IMR-90 (cell line): ENCODE results near the gene OBI1. TPM values are rescaled to one million over a fixed set of nuclear protein-coding genes. Genes with fewer than 3 reads are reported as not detected.

ENCODE experiments used
- ATAC-seq: fragments of 200-7000 bp; cut with Tn5 transposase; 2 replicates; pipeline ENCODE4 v1.9.1; 2020; ENCODE audit warnings: low read depth, mild to moderate bottlenecking, moderate library complexity
- BruUV-seq: library from RNA; stranded (reverse); fragments of 400-500 nt; replicated peaks from 2 replicates; lab custom pipeline; 2021; lab: Mats Ljungman, UMichigan
- CTCF ChIA-PET: fragments of 300-600 bp; formaldehyde crosslinking; extraction: SDS; loops from one replicate; lab custom pipeline; 2021; ENCODE audit warnings: antibody characterized with exemption; lab: Yijun Ruan, JAX
- POLR2A ChIA-PET: fragments of 300-600 bp; sonication (Branson Sonifier 250); formaldehyde crosslinking; loops from one replicate; lab custom pipeline; 2022; ENCODE audit warnings: antibody characterized with exemption; ENCODE audit not compliant: unreplicated experiment; lab: Charles Lee
- DNase-seq: peaks from one replicate; pipeline ENCODE4 v3.0.0; 2013
- H2AFZ ChIP-seq: replicated peaks from 2 replicates; pipeline ENCODE3; 2013; ENCODE audit warnings: low read length, mild to moderate bottlenecking; ENCODE audit not compliant: poor library complexity
- H2AK5ac ChIP-seq: 2 replicates; pipeline ENCODE4 v1.6.1; 2013; ENCODE audit warnings: low read depth, low read length, inconsistent platforms
- H2AK9ac ChIP-seq: replicated peaks from 2 replicates; pipeline ENCODE3; 2013; ENCODE audit warnings: mild to moderate bottlenecking, low read depth, low read length, moderate library complexity; ENCODE audit not compliant: poor library complexity
- H2BK120ac ChIP-seq: 2 replicates; pipeline ENCODE4 v1.6.1; 2013; ENCODE audit warnings: low read depth, low read length, inconsistent platforms
- H2BK15ac ChIP-seq: 3 replicates; pipeline ENCODE4 v1.6.1; 2013; ENCODE audit warnings: low read depth, low read length, inconsistent platforms
- H2BK20ac ChIP-seq: 2 replicates; pipeline ENCODE4 v1.6.1; 2013; ENCODE audit warnings: low read depth, mild to moderate bottlenecking, inconsistent platforms, low read length, moderate library complexity
- H2BK5ac ChIP-seq: 2 replicates; pipeline ENCODE4 v1.6.1; 2013; ENCODE audit warnings: mild to moderate bottlenecking, low read depth, low read length, inconsistent platforms; ENCODE audit not compliant: poor library complexity, severe bottlenecking
- H3K14ac ChIP-seq: replicated peaks from 2 replicates; pipeline ENCODE4 v1.6.1; 2013; ENCODE audit warnings: low read depth, low read length, inconsistent platforms
- H3K18ac ChIP-seq: 2 replicates; pipeline ENCODE4 v1.6.1; 2013; ENCODE audit warnings: low read depth, low read length, control low read depth
- H3K23ac ChIP-seq: 2 replicates; pipeline ENCODE4 v1.6.1; 2013; ENCODE audit warnings: low read depth, low read length, inconsistent platforms
- H3K27ac ChIP-seq: 2 replicates; pipeline ENCODE4 v1.5.1; 2013; ENCODE audit warnings: mild to moderate bottlenecking, control low read depth, low read length; ENCODE audit not compliant: insufficient read depth
- H3K27me3 ChIP-seq: 2 replicates; pipeline ENCODE4 v1.6.1; 2013; ENCODE audit warnings: low read length; ENCODE audit not compliant: control insufficient read depth, insufficient read depth
- H3K36me3 ChIP-seq: 2 replicates; pipeline ENCODE4 v1.6.1; 2013; ENCODE audit warnings: low read length, mixed read lengths; ENCODE audit not compliant: control insufficient read depth, insufficient read depth
- H3K4ac ChIP-seq: 2 replicates; pipeline ENCODE4 v1.6.1; 2013; ENCODE audit warnings: low read depth, low read length, inconsistent platforms
- H3K4me1 ChIP-seq: 2 replicates; pipeline ENCODE4 v1.6.1; 2013; ENCODE audit warnings: low read length, mixed read lengths; ENCODE audit not compliant: control insufficient read depth, insufficient read depth
- H3K4me2 ChIP-seq: 2 replicates; pipeline ENCODE4 v1.6.1; 2013; ENCODE audit warnings: low read depth, mild to moderate bottlenecking, control low read depth, low read length, moderate library complexity
- H3K4me3 ChIP-seq: 2 replicates; pipeline ENCODE4 v1.5.1; 2013; ENCODE audit warnings: low read depth, mild to moderate bottlenecking, control low read depth, low read length, moderate library complexity; ENCODE audit not compliant: insufficient read depth
- H3K56ac ChIP-seq: 2 replicates; pipeline ENCODE4 v1.6.1; 2013; ENCODE audit warnings: low read length, inconsistent platforms; ENCODE audit not compliant: insufficient read depth; ENCODE audit errors: extremely low read depth
- H3K79me1 ChIP-seq, 2 experiments: 2 replicates each; pipeline ENCODE4 v1.6.1; 2013; ENCODE audit warnings: low read length in 2 of 2, inconsistent platforms in 1 of 2, low read depth in 1 of 2
- H3K9ac ChIP-seq: 2 replicates; pipeline ENCODE4 v1.6.1; 2013; ENCODE audit warnings: low read depth, low read length, control low read depth
- H3K9me1 ChIP-seq: 2 replicates; pipeline ENCODE4 v1.6.1; 2013; ENCODE audit warnings: low read length, inconsistent platforms; ENCODE audit not compliant: insufficient read depth
- H3K9me3 ChIP-seq: 2 replicates; pipeline ENCODE4 v1.6.1; 2013; ENCODE audit warnings: low read length; ENCODE audit not compliant: control insufficient read depth, insufficient read depth
- H4K20me1 ChIP-seq: 2 replicates; pipeline ENCODE4 v1.6.1; 2013; ENCODE audit warnings: low read length, inconsistent platforms; ENCODE audit not compliant: insufficient read depth
- H4K5ac ChIP-seq: 2 replicates; pipeline ENCODE4 v1.6.1; 2013; ENCODE audit warnings: mild to moderate bottlenecking, low read depth, low read length, control low read depth
- H4K8ac ChIP-seq, 2 experiments: 2 replicates each; pipeline ENCODE4 v1.6.1; 2013; ENCODE audit warnings: low read depth in 2 of 2, low read length in 2 of 2, control low read depth in 1 of 2, inconsistent platforms in 1 of 2
- H4K91ac ChIP-seq: 2 replicates; pipeline ENCODE4 v1.6.1; 2013; ENCODE audit warnings: low read depth, low read length, inconsistent platforms; ENCODE audit not compliant: insufficient read depth
- FOS ChIP-seq: fragments of 150-350 bp; IDR thresholded peaks from 2 replicates; pipeline ENCODE4 v1.6.1; 2016; ENCODE audit warnings: low read depth, low read length
- NFE2L2 ChIP-seq: fragments of 150-350 bp; IDR thresholded peaks from 2 replicates; pipeline ENCODE4 v1.6.1; 2016; ENCODE audit warnings: low read depth, mild to moderate bottlenecking, low read length
- POLR2A ChIP-seq: IDR thresholded peaks from 2 replicates; pipeline ENCODE4 v1.6.1; 2012; ENCODE audit warnings: mild to moderate bottlenecking, low read depth, low read length
- RFX5 ChIP-seq: IDR thresholded peaks from 2 replicates; pipeline ENCODE4 v1.8.0; 2012; ENCODE audit warnings: low read depth, mild to moderate bottlenecking, low read length, moderate library complexity
- SMC3 ChIP-seq: fragments of 150-350 bp; IDR thresholded peaks from 2 replicates; pipeline ENCODE4 v1.6.1; 2016; ENCODE audit warnings: low read depth, mild to moderate bottlenecking, antibody characterized with exemption, low read length, moderate library complexity
- WGBS, 2 experiments: methylation state at CpG; one replicate each; pipeline versions ENCODE4 v1.1.5 to v1.1.7; 2013; ENCODE audit warnings: missing lambda C conversion rate in 2 of 2; ENCODE audit not compliant: insufficient read length in 1 of 2; ENCODE audit errors: extremely low coverage in 2 of 2; 5-methylcytosine and 5-hydroxymethylcytosine counted together
- dilution Hi-C: fragments of 300-500 bp; cut with HindIII; formaldehyde crosslinking; loops from one replicate; pipeline ENCODE4 v1.14.3; 2018; ENCODE audit warnings: low sequenced_read_pairs; ENCODE audit not compliant: unreplicated experiment
- in situ Hi-C: fragments of 300-500 bp; cut with MboI; formaldehyde crosslinking; loops from 3 replicates; pipeline ENCODE4 v1.14.3; 2019; ENCODE audit warnings: low sequenced_read_pairs, inconsistent platforms, mixed read lengths
- intact Hi-C: fragments of 100-400 bp; cut with micrococcal nuclease; formaldehyde crosslinking; loops from 2 replicates; pipeline ENCODE4 v1.10.0; 2022
- polyA plus RNA-seq, 3 experiments: library from polyadenylated mRNA; depleted of rRNA; stranded (reverse); fragments of >200 nt; gene quantifications; 2 replicates each; pipeline ENCODE4 v1.2.3, GENCODE V29; 2012; ENCODE audit warnings: low replicate concordance in 1 of 3
- total RNA-seq: library from RNA; depleted of rRNA; stranded (reverse); fragments of >200 nt; gene quantifications from 2 replicates; pipeline ENCODE4 v1.2.3, GENCODE V29; 2012
- TF ChIP-seq, protein P1 (sequence below): conservative IDR thresholded peaks from 2 replicates; pipeline ENCODE4 v1.5.1; 2012; ENCODE audit warnings: mild to moderate bottlenecking, low read depth, low read length, improper control_type of control experiment

The OBI1 gene
- total and polyA plus RNA-seq, 2 of the 4 experiments (the other 2 are of a cell fraction), result 4.4 to 11.8 TPM

DNA sequence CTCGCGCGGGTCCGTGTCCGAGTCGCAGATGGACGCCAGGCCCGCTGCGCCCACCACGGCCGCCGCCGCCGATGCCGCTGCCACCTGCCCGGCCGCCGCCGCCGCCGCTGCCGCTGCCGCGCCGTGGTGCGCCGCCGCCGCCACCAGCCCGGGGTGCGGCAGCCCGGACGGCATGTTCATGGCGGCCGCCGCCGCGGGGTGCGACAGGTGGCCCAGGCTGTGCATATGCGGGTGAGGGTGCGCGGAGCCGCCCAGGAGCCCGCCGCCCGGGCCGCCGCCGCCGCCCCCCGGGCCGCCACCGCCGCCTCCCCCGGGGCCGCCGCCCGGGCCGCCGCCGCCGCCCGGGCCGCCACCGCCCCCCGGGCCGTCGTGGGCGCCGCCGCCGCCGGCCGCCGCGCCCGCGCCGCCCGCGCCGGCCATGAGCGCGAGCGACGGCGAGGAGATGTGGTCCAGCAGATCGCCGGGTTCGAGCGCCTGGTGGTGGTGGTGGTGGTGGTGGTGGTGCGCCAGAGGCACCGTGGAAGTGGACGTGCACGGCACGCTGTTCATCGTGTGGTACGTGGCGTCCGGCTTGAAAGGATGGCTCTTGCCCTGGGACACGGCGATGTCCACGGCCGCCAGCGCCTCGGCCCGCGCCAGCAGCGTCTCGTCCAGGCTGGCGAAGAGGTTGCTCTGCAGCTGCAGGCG lies 56.9 kb downstream of the OBI1 start:
- Histone ChIP-seq H2BK15ac (no peak overlapping the region), H3K27me3 (peaks cover 87% of the 10 kb centered on the region), H3K23ac (no peak overlapping the region; the same call in 1 of the 2 replicates), H2BK5ac (no peak overlapping the region), H3K79me1 (no peaks in the 10 kb centered on the region), H4K5ac (no peak overlapping the region), H3K56ac (no peak overlapping the region), H4K8ac (no peak overlapping the region), H4K91ac (no peak overlapping the region), H3K4me1 (no peaks in the 10 kb centered on the region; the same call in 1 of the 2 replicates), H4K20me1 (peaks cover 2% of the 10 kb centered on the region; the same call in 1 of the 2 replicates), H2AK9ac (no peak overlapping the region), H3K18ac (no peak overlapping the region), H2AK5ac (no peak overlapping the region), H3K14ac (no peak overlapping the region), H3K4ac (no peak overlapping the region), H2BK120ac (no peak overlapping the region), H3K4me3 (no peak overlapping the region), H3K36me3 (no peaks in the 10 kb centered on the region), H2BK20ac (no peak overlapping the region), H2AFZ (peak overlapping the region; percentile 57), H3K9me1 (no peaks in the 10 kb centered on the region), H3K27ac (no peak overlapping the region), H3K4me2 (no peak overlapping the region), H3K9me3 (peaks cover 14% of the 10 kb centered on the region; the same call in 1 of the 2 replicates), H3K9ac (no peak overlapping the region)
- CTCF ChIA-PET, result no interaction called here
- BruUV-seq, result no TSS peak
- intact Hi-C loops (no loop called here), dilution Hi-C loops (no loop called here), in situ Hi-C loops (no loop called here)
- no peak for ATAC-seq
- DNase-seq, result no peak
- TF ChIP-seq NFE2L2 (no peak), SMC3 (no peak), POLR2A (no peak), RFX5 (no peak), FOS (no peak)
- TF ChIP-seq, protein P1, sequence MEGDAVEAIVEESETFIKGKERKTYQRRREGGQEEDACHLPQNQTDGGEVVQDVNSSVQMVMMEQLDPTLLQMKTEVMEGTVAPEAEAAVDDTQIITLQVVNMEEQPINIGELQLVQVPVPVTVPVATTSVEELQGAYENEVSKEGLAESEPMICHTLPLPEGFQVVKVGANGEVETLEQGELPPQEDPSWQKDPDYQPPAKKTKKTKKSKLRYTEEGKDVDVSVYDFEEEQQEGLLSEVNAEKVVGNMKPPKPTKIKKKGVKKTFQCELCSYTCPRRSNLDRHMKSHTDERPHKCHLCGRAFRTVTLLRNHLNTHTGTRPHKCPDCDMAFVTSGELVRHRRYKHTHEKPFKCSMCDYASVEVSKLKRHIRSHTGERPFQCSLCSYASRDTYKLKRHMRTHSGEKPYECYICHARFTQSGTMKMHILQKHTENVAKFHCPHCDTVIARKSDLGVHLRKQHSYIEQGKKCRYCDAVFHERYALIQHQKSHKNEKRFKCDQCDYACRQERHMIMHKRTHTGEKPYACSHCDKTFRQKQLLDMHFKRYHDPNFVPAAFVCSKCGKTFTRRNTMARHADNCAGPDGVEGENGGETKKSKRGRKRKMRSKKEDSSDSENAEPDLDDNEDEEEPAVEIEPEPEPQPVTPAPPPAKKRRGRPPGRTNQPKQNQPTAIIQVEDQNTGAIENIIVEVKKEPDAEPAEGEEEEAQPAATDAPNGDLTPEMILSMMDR, result no peak
- 4% methylated on average over 15 of the region's 112 CpGs; no CpG with 5 or more reads in 1 of the 2 experiments for WGBS, 2 experiments
- POLR2A ChIA-PET, result no interaction called here
